ENCODE data around the gene PACSIN2.
A peak's percentile ranks its signal among the peaks of the same experiment; 100 is the strongest.
"Not testable (repeated sequence)": the region's sequence is repeated elsewhere in the genome, so short reads cannot be mapped to it uniquely, and the experiment has no call there.

The PACSIN2 gene

GRCh38 chr22:42971473-42971860, 43.5 kb downstream of the PACSIN2 start:
- not testable (repeated sequence) for DNase-seq (ENCODE audit: extremely low spot score, insufficient read length, low read depth); FAIRE-seq

- no peak for FAIRE-seq
- DNase-seq (ENCODE audit: extremely low spot score, insufficient read length, low read depth) = no peak
These were observed 44.9 kb downstream of the PACSIN2 start for GRCh38 chr22:42970029-42970428.

- FAIRE-seq (no peak), DNase-seq (ENCODE audit: extremely low spot score, insufficient read length, low read depth) (no peak)
These were observed 45.5 kb downstream of the PACSIN2 start for GRCh38 chr22:42969348-42969975.

GRCh38 chr22:42967933-42968332, 47.0 kb downstream of the PACSIN2 start:
- DNase-seq (ENCODE audit: extremely low spot score, insufficient read length, low read depth) (peak; percentile 40), FAIRE-seq (peak; percentile 81)

- FAIRE-seq (no peak), DNase-seq (ENCODE audit: extremely low spot score, insufficient read length, low read depth) (no peak)
These were observed 47.9 kb downstream of the PACSIN2 start for GRCh38 chr22:42967005-42967404.

- FAIRE-seq (no peak), DNase-seq (ENCODE audit: extremely low spot score, insufficient read length, low read depth) (no peak)
These were observed 48.5 kb downstream of the PACSIN2 start for GRCh38 chr22:42966497-42966896.

GRCh38 chr22:42964994-42965699, 49.8 kb downstream of the PACSIN2 start:
- peak; percentile 82 for FAIRE-seq
- no peak for DNase-seq (ENCODE audit: extremely low spot score, insufficient read length, low read depth)

- FAIRE-seq (no peak), DNase-seq (ENCODE audit: extremely low spot score, insufficient read length, low read depth) (no peak)
These were observed 51.7 kb downstream of the PACSIN2 start for GRCh38 chr22:42963231-42963595.

- FAIRE-seq (no peak), DNase-seq (ENCODE audit: extremely low spot score, insufficient read length, low read depth) (no peak)
These were observed 52.4 kb downstream of the PACSIN2 start for GRCh38 chr22:42962295-42963230.

GRCh38 chr22:42961810-42962209, 53.1 kb downstream of the PACSIN2 start:
- DNase-seq (ENCODE audit: extremely low spot score, insufficient read length, low read depth) = no peak
- FAIRE-seq = no peak

GRCh38 chr22:42961400-42961690, 53.6 kb downstream of the PACSIN2 start:
- not testable (repeated sequence) for DNase-seq (ENCODE audit: extremely low spot score, insufficient read length, low read depth); FAIRE-seq

- DNase-seq (ENCODE audit: extremely low spot score, insufficient read length, low read depth) (no peak), FAIRE-seq (no peak)
These were observed 54.2 kb downstream of the PACSIN2 start for GRCh38 chr22:42960531-42961399.

- no peak for DNase-seq (ENCODE audit: extremely low spot score, insufficient read length, low read depth)
- FAIRE-seq = no peak
These were observed 55.1 kb downstream of the PACSIN2 start for GRCh38 chr22:42959576-42960509.

GRCh38 chr22:42958937-42959336, 56.0 kb downstream of the PACSIN2 start:
- FAIRE-seq = no peak
- no peak for DNase-seq (ENCODE audit: extremely low spot score, insufficient read length, low read depth)

GRCh38 chr22:42957958-42958357, 57.0 kb downstream of the PACSIN2 start:
- DNase-seq (ENCODE audit: extremely low spot score, insufficient read length, low read depth) (no peak), FAIRE-seq (no peak)

GRCh38 chr22:42957544-42957943, 57.4 kb downstream of the PACSIN2 start:
- DNase-seq (ENCODE audit: extremely low spot score, insufficient read length, low read depth) (no peak), FAIRE-seq (no peak)

GRCh38 chr22:42955848-42956247, 59.1 kb downstream of the PACSIN2 start:
- DNase-seq (ENCODE audit: extremely low spot score, insufficient read length, low read depth) (no peak), FAIRE-seq (no peak)

GRCh38 chr22:42955087-42955635, 59.8 kb downstream of the PACSIN2 start:
- no peak for FAIRE-seq
- no peak for DNase-seq (ENCODE audit: extremely low spot score, insufficient read length, low read depth)

- DNase-seq (ENCODE audit: extremely low spot score, insufficient read length, low read depth); FAIRE-seq: not testable (repeated sequence)
These were observed 61.2 kb downstream of the PACSIN2 start for GRCh38 chr22:42953751-42954150.
